Motor neuron (in vitro differentiated cells): ENCODE data around the gene LDLRAD4. TPM values are rescaled to one million over a fixed set of nuclear protein-coding genes. Genes with fewer than 3 reads are reported as not detected.

ENCODE experiments used
- ATAC-seq, 8 experiments: fragments of 200-7000 bp; cut with Tn5 transposase; replicated peaks in 6 of 8; 2 replicates each; pipeline ENCODE4 v1.8.0; 2021; ENCODE audit warnings: mild to moderate bottlenecking in 8 of 8, moderate library complexity in 8 of 8
- H3K27ac ChIP-seq, 2 donors: fragments of 250-450 bp; sonication (Bioruptor Pico); 2 replicates each; pipeline ENCODE4 v1.9.0; 2021; ENCODE audit warnings: antibody characterized with exemption in 2 of 2, mild to moderate bottlenecking in 2 of 2, moderate library complexity in 1 of 2
- H3K4me1 ChIP-seq, 2 donors: fragments of 250-450 bp; sonication (Bioruptor Pico); replicated peaks in 1 of 2; 2 replicates each; pipeline ENCODE4 v1.6.1; 2021; ENCODE audit warnings: antibody characterized with exemption in 2 of 2, mild to moderate bottlenecking in 2 of 2, moderate library complexity in 1 of 2
- H3K4me3 ChIP-seq, 5 donors: fragments of 250-450 bp; sonication (Bioruptor Pico); 2 replicates each; pipeline ENCODE4 v1.9.0; 2021; ENCODE audit warnings: antibody characterized with exemption in 5 of 5, mild to moderate bottlenecking in 5 of 5, moderate library complexity in 4 of 5
- WGBS, 10 experiments: fragments of 450-650 bp; shearing (Covaris generic); methylation state at CpG; one replicate each; pipeline ENCODE4 v1.0.0; 2022; 5-methylcytosine and 5-hydroxymethylcytosine counted together
- in situ Hi-C, 9 experiments: fragments of 400-800 bp; cut with MboI; loops; one replicate each; pipeline ENCODE4 v1.15.0; 2021; ENCODE audit warnings: low sequenced_read_pairs in 9 of 9, low pct_unique_long_range_greater_than_20kb in 2 of 9; ENCODE audit not compliant: unreplicated experiment in 9 of 9
- total RNA-seq, 8 experiments: library from RNA; unstranded; fragments of 300-600 nt; gene quantifications; 2 replicates each; pipeline versions ENCODE4 v1.2.3 to v1.2.4, GENCODE V29; 2022

LDLRAD4 gene
- total RNA-seq, 8 experiments from 2014 or later, result 0.25 to 39.8 (median 1.8) TPM

GRCh38 chr18:13424363-13424762 is 205.8 kb downstream of the LDLRAD4 start:
- no peak overlapping the region for H3K27ac ChIP-seq
- peak in 1 of 8 experiments; percentile 40 for ATAC-seq
- 0 to 100% (median 77%) methylated on average over 1 to 6 of the region's 7 CpGs; no CpG with 5 or more reads in 2 of the 10 experiments for WGBS, 10 experiments
- H3K4me1 ChIP-seq, result peaks cover 0 to 3% of the 10 kb centered on the region in 2 donors
- in situ Hi-C loops, result no loop called here
- H3K4me3 ChIP-seq, result no peak overlapping the region

GRCh38 chr18:13425357-13426091 is 207.0 kb downstream of the LDLRAD4 start:
- no peak overlapping the region for H3K4me3 ChIP-seq
- WGBS, 10 experiments, result 67 to 100% (median 79%) methylated on average over 1 to 6 of the region's 16 CpGs; no CpG with 5 or more reads in 4 of the 10 experiments
- no peak overlapping the region for H3K27ac ChIP-seq
- ATAC-seq, result peak in 5 of 8 experiments; percentile 58 to 69 (median 65)
- peaks cover 0 to 3% of the 10 kb centered on the region in 2 donors for H3K4me1 ChIP-seq
- in situ Hi-C loops, result no loop called here

GRCh38 chr18:13427354-13427753 is 208.8 kb downstream of the LDLRAD4 start:
- H3K4me3 ChIP-seq, result no peak overlapping the region
- peaks cover 0 to 3% of the 10 kb centered on the region in 2 donors for H3K4me1 ChIP-seq
- in situ Hi-C loops, result no loop called here
- no peak for ATAC-seq
- WGBS, 10 experiments, result 13 to 100% (median 81%) methylated on average over 1 to 3 of the region's 3 CpGs; no CpG with 5 or more reads in 2 of the 10 experiments
- no peak overlapping the region for H3K27ac ChIP-seq

GRCh38 chr18:13428319-13428718 is 209.8 kb downstream of the LDLRAD4 start:
- Histone ChIP-seq H3K27ac (no peak overlapping the region), H3K4me3 (no peak overlapping the region), H3K4me1 (peaks cover 0 to 3% of the 10 kb centered on the region in 2 donors)
- ATAC-seq, result no peak
- in situ Hi-C loops, result no loop called here
- 27 to 83% (median 59%) methylated on average over 1 to 3 of the region's 3 CpGs; no CpG with 5 or more reads in 4 of the 10 experiments for WGBS, 10 experiments

GRCh38 chr18:13429016-13429415 is 210.5 kb downstream of the LDLRAD4 start:
- WGBS, 10 experiments, result 33 to 96% (median 85%) methylated on average over 1 to 5 of the region's 5 CpGs; no CpG with 5 or more reads in 3 of the 10 experiments
- no peak for ATAC-seq
- H3K4me1 ChIP-seq, result peaks cover 0 to 3% of the 10 kb centered on the region in 2 donors
- no peak overlapping the region for H3K4me3 ChIP-seq
- in situ Hi-C loops, result no loop called here
- no peak overlapping the region for H3K27ac ChIP-seq

- in situ Hi-C loops, result no loop called here
- Histone ChIP-seq H3K4me1 (no peaks in the 10 kb centered on the region), H3K27ac (no peak overlapping the region), H3K4me3 (no peak overlapping the region)
- no peak for ATAC-seq
- WGBS, 10 experiments, result 57 to 100% (median 94%) methylated on average over 1 to 11 of the region's 15 CpGs; no CpG with 5 or more reads in 3 of the 10 experiments
These were observed 211.4 kb downstream of the LDLRAD4 start for GRCh38 chr18:13429884-13430510.

GRCh38 chr18:13430663-13431062 is 212.1 kb downstream of the LDLRAD4 start:
- Histone ChIP-seq H3K4me1 (no peaks in the 10 kb centered on the region), H3K27ac (no peak overlapping the region), H3K4me3 (no peak overlapping the region)
- ATAC-seq, result no peak
- in situ Hi-C loops, result no loop called here
- WGBS, 10 experiments, result 40 to 100% (median 87%) methylated on average over 1 to 3 of the region's 4 CpGs; no CpG with 5 or more reads in 4 of the 10 experiments

GRCh38 chr18:13431886-13432285 is 213.3 kb downstream of the LDLRAD4 start:
- ATAC-seq, result no peak
- WGBS, 10 experiments, result 59 to 96% (median 86%) methylated on average over 3 to 14 of the region's 16 CpGs; no CpG with 5 or more reads in 4 of the 10 experiments
- Histone ChIP-seq H3K4me1 (no peaks in the 10 kb centered on the region), H3K4me3 (no peak overlapping the region), H3K27ac (no peak overlapping the region)
- in situ Hi-C loops, result no loop called here

GRCh38 chr18:13433125-13433524 is 214.6 kb downstream of the LDLRAD4 start:
- ATAC-seq, result peak in 3 of 8 experiments; percentile 5 to 54 (median 9)
- in situ Hi-C loops, result no loop called here
- WGBS, 10 experiments, result 31 to 90% (median 69%) methylated on average over 1 to 3 of the region's 3 CpGs; no CpG with 5 or more reads in 1 of the 10 experiments

GRCh38 chr18:13433685-13434084 is 215.1 kb downstream of the LDLRAD4 start:
- ATAC-seq, result no peak
- 38 to 100% (median 85%) methylated on average over 1 to 5 of the region's 5 CpGs; no CpG with 5 or more reads in 2 of the 10 experiments for WGBS, 10 experiments
- in situ Hi-C loops, result no loop called here
- Histone ChIP-seq H3K27ac (no peak overlapping the region), H3K4me1 (peaks cover 0 to 3% of the 10 kb centered on the region in 2 donors), H3K4me3 (no peak overlapping the region)

More at GRCh38 chr18:13433125-13433524, 214.6 kb downstream of the LDLRAD4 start:
- H3K4me3 ChIP-seq, result no peak overlapping the region
- H3K27ac ChIP-seq, result no peak overlapping the region
- H3K4me1 ChIP-seq, result peaks cover 0 to under 1% of the 10 kb centered on the region in 2 donors

GRCh38 chr18:13434854-13435253 is 216.3 kb downstream of the LDLRAD4 start:
- Histone ChIP-seq H3K4me3 (no peak overlapping the region), H3K4me1 (peaks cover 0 to 3% of the 10 kb centered on the region in 2 donors), H3K27ac (no peak overlapping the region)
- WGBS, 10 experiments, result 50 to 100% (median 83%) methylated on average over 1 to 4 of the region's 5 CpGs; no CpG with 5 or more reads in 1 of the 10 experiments
- ATAC-seq, result no peak
- in situ Hi-C loops, result no loop called here

GRCh38 chr18:13435586-13436333 is 217.2 kb downstream of the LDLRAD4 start:
- Histone ChIP-seq H3K4me1 (peaks cover 0 to 3% of the 10 kb centered on the region in 2 donors), H3K27ac (no peak overlapping the region), H3K4me3 (no peak overlapping the region)
- in situ Hi-C loops, result no loop called here
- 20 to 96% (median 87%) methylated on average over 2 to 7 of the region's 7 CpGs for WGBS, 10 experiments
- ATAC-seq, result peak in 5 of 8 experiments; percentile 37 to 94 (median 82)

- no peak for ATAC-seq
- WGBS, 10 experiments, result 10 to 100% (median 87%) methylated on average over 1 to 6 of the region's 8 CpGs
These were observed 218.0 kb downstream of the LDLRAD4 start for GRCh38 chr18:13436576-13436975.

More at GRCh38 chr18:13436576-13436975, 218.0 kb downstream of the LDLRAD4 start:
- in situ Hi-C loops, result no loop called here
- peaks cover 0 to 3% of the 10 kb centered on the region in 2 donors for H3K4me1 ChIP-seq
- H3K27ac ChIP-seq, result no peak overlapping the region
- H3K4me3 ChIP-seq, result no peak overlapping the region
